Nephron progenitor cell (in vitro differentiated cells): ENCODE data around the gene KDM5B.

Experiments used
- DNase-seq: peaks from one replicate; pipeline ENCODE4 v3.0.0; 2021
- H3K27ac Mint-ChIP-seq: 2 replicates; pipeline ENCODE4 v1.8.0; 2021; ENCODE audit warnings: mild to moderate bottlenecking, moderate library complexity, mixed read lengths
- H3K27me3 Mint-ChIP-seq: 2 replicates; pipeline ENCODE4 v1.8.0; 2021; ENCODE audit warnings: mild to moderate bottlenecking, low read depth, mixed read lengths; ENCODE audit not compliant: poor library complexity
- H3K36me3 Mint-ChIP-seq: 2 replicates; pipeline ENCODE4 v1.8.0; 2021; ENCODE audit warnings: low read depth, mixed read lengths
- H3K4me1 Mint-ChIP-seq: 2 replicates; pipeline ENCODE4 v1.8.0; 2021; ENCODE audit warnings: mixed read lengths
- H3K4me3 Mint-ChIP-seq: 2 replicates; pipeline ENCODE4 v1.8.0; 2021; ENCODE audit warnings: mild to moderate bottlenecking, moderate library complexity, mixed read lengths
- H3K9me3 Mint-ChIP-seq: 2 replicates; pipeline ENCODE4 v1.8.0; 2021; ENCODE audit warnings: mild to moderate bottlenecking, moderate library complexity, mixed read lengths
- TF ChIP-seq, protein P1 (sequence below): fragments of 200-600 bp; sonication (generic); IDR thresholded peaks from 2 replicates; pipeline ENCODE4 v1.5.0; 2021; ENCODE audit warnings: antibody characterized with exemption

KDM5B gene

DNA sequence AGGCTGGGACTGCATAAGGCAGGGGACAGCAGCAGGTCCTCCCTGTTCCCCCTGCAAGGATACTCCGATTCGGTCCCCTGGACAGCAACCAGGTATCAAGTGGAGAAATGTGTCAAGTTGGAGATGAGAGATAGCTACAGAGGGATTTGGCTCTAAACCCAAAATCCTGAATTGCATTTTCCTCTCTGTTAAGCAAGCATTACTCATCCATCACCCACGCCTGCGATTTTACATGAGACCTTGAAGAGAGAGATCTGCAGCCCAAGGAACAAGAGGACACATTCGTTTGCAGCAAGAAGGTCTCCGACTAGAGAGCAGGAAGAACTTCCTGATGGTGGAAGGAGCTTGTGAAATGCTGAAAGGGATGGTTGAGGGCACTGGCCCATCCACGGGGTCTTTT, 119.8 kb downstream of the KDM5B start:
- Mint-ChIP-seq H3K4me3 (no peak overlapping the region), H3K9me3 (no peaks in the 10 kb centered on the region), H3K4me1 (no peaks in the 10 kb centered on the region), H3K36me3 (no peaks in the 10 kb centered on the region), H3K27me3 (peaks cover 58% of the 10 kb centered on the region), H3K27ac (no peak overlapping the region)
- TF ChIP-seq, protein P1, sequence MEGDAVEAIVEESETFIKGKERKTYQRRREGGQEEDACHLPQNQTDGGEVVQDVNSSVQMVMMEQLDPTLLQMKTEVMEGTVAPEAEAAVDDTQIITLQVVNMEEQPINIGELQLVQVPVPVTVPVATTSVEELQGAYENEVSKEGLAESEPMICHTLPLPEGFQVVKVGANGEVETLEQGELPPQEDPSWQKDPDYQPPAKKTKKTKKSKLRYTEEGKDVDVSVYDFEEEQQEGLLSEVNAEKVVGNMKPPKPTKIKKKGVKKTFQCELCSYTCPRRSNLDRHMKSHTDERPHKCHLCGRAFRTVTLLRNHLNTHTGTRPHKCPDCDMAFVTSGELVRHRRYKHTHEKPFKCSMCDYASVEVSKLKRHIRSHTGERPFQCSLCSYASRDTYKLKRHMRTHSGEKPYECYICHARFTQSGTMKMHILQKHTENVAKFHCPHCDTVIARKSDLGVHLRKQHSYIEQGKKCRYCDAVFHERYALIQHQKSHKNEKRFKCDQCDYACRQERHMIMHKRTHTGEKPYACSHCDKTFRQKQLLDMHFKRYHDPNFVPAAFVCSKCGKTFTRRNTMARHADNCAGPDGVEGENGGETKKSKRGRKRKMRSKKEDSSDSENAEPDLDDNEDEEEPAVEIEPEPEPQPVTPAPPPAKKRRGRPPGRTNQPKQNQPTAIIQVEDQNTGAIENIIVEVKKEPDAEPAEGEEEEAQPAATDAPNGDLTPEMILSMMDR = no peak
- DNase-seq = no peak

DNA sequence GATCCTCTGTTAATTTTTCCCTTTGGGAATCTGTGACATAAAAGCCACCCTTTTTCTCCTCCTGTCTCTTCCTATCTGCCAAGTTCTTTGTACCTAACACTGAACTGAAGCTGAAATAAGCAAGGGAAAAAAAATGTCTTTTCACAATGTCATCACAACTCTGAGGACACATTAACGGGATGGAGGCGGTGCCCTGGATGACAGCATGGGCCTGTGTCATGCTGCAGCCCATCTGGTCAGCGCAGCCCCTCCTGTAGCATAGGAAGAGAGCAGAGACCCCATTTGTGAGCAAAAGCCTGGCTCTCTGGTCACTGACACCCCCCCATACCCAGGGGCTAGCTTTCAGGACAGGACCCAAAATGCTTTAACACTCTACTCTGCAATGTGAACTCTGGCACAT, 120.4 kb downstream of the KDM5B start:
- no peak for DNase-seq
- Mint-ChIP-seq H3K4me1 (no peaks in the 10 kb centered on the region), H3K9me3 (no peaks in the 10 kb centered on the region), H3K4me3 (no peak overlapping the region), H3K27me3 (peaks cover 58% of the 10 kb centered on the region), H3K27ac (no peak overlapping the region), H3K36me3 (no peaks in the 10 kb centered on the region)
- TF ChIP-seq, protein P1 = no peak

DNA sequence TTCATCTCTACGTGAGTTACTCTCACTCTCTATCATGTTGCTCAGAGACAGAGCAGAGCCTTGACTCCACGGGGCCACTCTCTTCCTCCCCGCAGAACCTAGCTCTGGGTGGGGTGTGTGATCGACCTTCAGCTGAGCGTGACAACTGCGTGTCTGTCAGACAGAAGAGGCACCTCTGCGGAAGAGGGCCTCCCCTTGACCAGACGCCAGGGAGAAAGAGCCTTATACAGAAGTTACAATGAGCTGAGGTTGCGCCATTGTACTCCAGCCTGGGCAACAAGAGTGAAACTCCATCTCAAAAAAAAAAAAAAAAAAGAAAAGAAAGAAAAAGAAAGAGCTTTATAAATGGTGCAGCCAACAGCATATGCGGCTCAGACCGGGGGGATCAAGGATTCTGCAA, 120.9 kb downstream of the KDM5B start:
- Mint-ChIP-seq H3K36me3 (no peaks in the 10 kb centered on the region), H3K4me1 (no peaks in the 10 kb centered on the region), H3K27ac (no peak overlapping the region), H3K9me3 (no peaks in the 10 kb centered on the region), H3K4me3 (no peak overlapping the region), H3K27me3 (peaks cover 63% of the 10 kb centered on the region)
- TF ChIP-seq, protein P1 = no peak
- DNase-seq = no peak

DNA sequence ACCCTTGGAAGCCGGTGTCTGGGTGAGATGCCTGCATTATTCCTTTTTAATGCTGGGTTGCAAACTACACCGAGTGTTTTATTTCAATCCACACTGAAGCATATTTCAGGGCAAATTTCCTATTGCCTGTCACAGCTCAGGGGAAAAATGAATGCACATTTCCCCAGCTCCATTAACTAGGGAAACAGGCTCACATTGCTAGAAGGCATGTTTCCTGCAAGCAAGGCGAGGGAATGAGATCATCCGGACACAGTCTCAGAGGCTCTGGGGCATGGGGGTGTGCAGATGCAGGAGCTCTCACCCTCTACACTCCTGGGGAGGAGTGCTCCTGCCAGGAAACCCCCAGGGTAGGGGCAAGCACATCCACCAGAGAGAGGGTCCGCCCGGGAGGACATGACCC, 122.6 kb downstream of the KDM5B start:
- Mint-ChIP-seq H3K27ac (no peak overlapping the region), H3K9me3 (no peaks in the 10 kb centered on the region), H3K4me1 (no peaks in the 10 kb centered on the region), H3K27me3 (peaks cover 70% of the 10 kb centered on the region), H3K4me3 (no peak overlapping the region), H3K36me3 (no peaks in the 10 kb centered on the region)
- TF ChIP-seq, protein P1 = no peak
- DNase-seq = no peak

DNA sequence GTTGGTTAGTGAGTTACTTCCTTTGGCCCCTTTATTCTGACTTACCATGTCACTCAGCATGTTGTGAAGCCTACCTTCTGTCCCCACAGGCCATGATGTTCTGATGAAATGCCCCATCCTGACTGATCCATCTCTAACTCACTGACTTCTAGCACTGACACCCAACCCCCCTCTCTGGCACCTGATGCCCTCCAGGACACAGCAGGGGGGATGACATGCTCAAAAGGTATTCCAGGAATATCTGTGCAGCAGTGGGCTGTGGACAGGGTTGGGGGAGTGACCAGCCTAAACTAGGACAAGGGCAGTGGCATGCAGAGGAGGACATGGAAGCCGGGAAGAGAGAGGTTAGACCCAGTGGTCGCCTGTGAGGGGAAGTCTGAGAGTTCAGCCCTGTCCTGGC, 123.5 kb downstream of the KDM5B start:
- no peak for DNase-seq
- H3K9me3 Mint-ChIP-seq = no peaks in the 10 kb centered on the region
- no peaks in the 10 kb centered on the region for H3K36me3 Mint-ChIP-seq
- TF ChIP-seq, protein P1 = no peak
- H3K27ac Mint-ChIP-seq = no peak overlapping the region
- no peak overlapping the region for H3K4me3 Mint-ChIP-seq
- H3K4me1 Mint-ChIP-seq = peaks cover 3% of the 10 kb centered on the region
- H3K27me3 Mint-ChIP-seq = peaks cover 65% of the 10 kb centered on the region

DNA sequence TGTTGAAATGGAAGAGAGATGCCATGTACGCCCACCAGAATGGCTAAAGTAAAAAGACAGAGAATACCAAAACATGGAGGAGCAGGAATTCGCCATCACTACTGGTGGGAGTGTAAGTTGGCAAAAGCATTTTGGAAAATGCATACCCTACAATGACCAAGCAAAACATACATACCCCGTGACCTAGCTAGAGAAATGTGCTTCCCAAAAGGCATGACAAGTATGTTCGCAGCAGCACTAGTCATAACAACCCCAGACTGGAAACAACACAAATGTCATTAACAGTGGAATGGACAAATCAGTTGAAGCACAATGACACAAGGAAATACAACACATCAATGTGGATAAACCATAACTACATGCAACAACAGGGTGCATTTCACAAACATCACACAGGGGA, 125.2 kb downstream of the KDM5B start:
- TF ChIP-seq, protein P1 = no peak
- DNase-seq = no peak
- Mint-ChIP-seq H3K9me3 (no peaks in the 10 kb centered on the region), H3K27me3 (peaks cover 59% of the 10 kb centered on the region), H3K27ac (no peak overlapping the region), H3K4me3 (no peak overlapping the region), H3K4me1 (peaks cover 5% of the 10 kb centered on the region), H3K36me3 (no peaks in the 10 kb centered on the region)
